ENCODE data around the gene MLLT6. TPM values are rescaled to one million over a fixed set of nuclear protein-coding genes. Genes with fewer than 3 reads are reported as not detected.

MLLT6 gene
- total and polyA plus RNA-seq, 2 of the 13 experiments (the other 11 are each of a cell fraction or from before 2014, with no cell fraction given) = 50.7 to 69.5 TPM

- TF ChIP-seq DRAP1 (CRISPR knock-in tag; IDR thresholded peaks at IDR 0.05) = peak; percentile 17; the same call in 1 of the 2 replicates
- TF ChIP-seq PCBP1 (IDR thresholded peaks at IDR 0.05; ENCODE audit: borderline replicate concordance, low read depth, low read length) = no peak
- peak; percentile 71 for TF ChIP-seq POLR2G (IDR thresholded peaks at IDR 0.05; ENCODE audit: low read depth, low read length)
- TF ChIP-seq, protein P1, sequence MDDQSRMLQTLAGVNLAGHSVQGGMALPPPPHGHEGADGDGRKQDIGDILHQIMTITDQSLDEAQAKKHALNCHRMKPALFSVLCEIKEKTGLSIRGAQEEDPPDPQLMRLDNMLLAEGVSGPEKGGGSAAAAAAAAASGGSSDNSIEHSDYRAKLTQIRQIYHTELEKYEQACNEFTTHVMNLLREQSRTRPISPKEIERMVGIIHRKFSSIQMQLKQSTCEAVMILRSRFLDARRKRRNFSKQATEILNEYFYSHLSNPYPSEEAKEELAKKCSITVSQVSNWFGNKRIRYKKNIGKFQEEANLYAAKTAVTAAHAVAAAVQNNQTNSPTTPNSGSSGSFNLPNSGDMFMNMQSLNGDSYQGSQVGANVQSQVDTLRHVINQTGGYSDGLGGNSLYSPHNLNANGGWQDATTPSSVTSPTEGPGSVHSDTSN (CRISPR knock-in tag; IDR thresholded peaks at IDR 0.05; ENCODE audit: borderline replicate concordance) = 0 out of 2 replicates have a peak, but pooled peaks have one; percentile 84
- TF ChIP-seq MXD3 (CRISPR knock-in tag; IDR thresholded peaks at IDR 0.05) = 0 out of 2 replicates have a peak, but pooled peaks have one; percentile 29
- 0 out of 2 replicates have a peak, but pooled peaks have one; percentile 65 for TF ChIP-seq KDM4B (CRISPR knock-in tag; IDR thresholded peaks at IDR 0.05)
- TF ChIP-seq ZNF549 (CRISPR knock-in tag; IDR thresholded peaks at IDR 0.05) = peak; percentile 78; the same call in 1 of the 2 replicates
- no peak; the same call in 2 of the 3 replicates for TF ChIP-seq MXI1 (IDR thresholded peaks at IDR 0.05; ENCODE audit: borderline replicate concordance, low read depth, low read length)
- TF ChIP-seq BRD4 (CRISPR knock-in tag; IDR thresholded peaks at IDR 0.05) = peak; percentile 88
- TF ChIP-seq ZNF292 (CRISPR knock-in tag; IDR thresholded peaks at IDR 0.05; ENCODE audit: borderline replicate concordance, low read depth) = no peak
- TF ChIP-seq ZNF879 (CRISPR knock-in tag; IDR thresholded peaks at IDR 0.05) = no peak
- TF ChIP-seq MAZ (IDR thresholded peaks at IDR 0.05; ENCODE audit: borderline replicate concordance, low read depth, low read length) = peak; percentile 57
- TF ChIP-seq MAZ (CRISPR knock-in tag; IDR thresholded peaks at IDR 0.05; ENCODE audit: low read depth) = 0 out of 2 replicates have a peak, but pooled peaks have one; percentile 45
- 0 out of 2 replicates have a peak, but pooled peaks have one; percentile 80 for TF ChIP-seq CBX5 (CRISPR knock-in tag; IDR thresholded peaks at IDR 0.05; ENCODE audit: borderline replicate concordance)
- TF ChIP-seq IRX3 (CRISPR knock-in tag; IDR thresholded peaks at IDR 0.05; ENCODE audit: borderline replicate concordance, low read depth) = no peak
- TF ChIP-seq YEATS4 (CRISPR knock-in tag; IDR thresholded peaks at IDR 0.05; ENCODE audit: borderline replicate concordance) = peak; percentile 40; the same call in 1 of the 2 replicates
- TF ChIP-seq ZNF124 (CRISPR knock-in tag; IDR thresholded peaks at IDR 0.05) = 0 out of 2 replicates have a peak, but pooled peaks have one; percentile 25
- peak; percentile 67; the same call in 1 of the 2 replicates for TF ChIP-seq ZNF205 (CRISPR knock-in tag; IDR thresholded peaks at IDR 0.05)
- TF ChIP-seq, protein P2, sequence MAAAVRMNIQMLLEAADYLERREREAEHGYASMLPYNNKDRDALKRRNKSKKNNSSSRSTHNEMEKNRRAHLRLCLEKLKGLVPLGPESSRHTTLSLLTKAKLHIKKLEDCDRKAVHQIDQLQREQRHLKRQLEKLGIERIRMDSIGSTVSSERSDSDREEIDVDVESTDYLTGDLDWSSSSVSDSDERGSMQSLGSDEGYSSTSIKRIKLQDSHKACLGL (CRISPR knock-in tag; IDR thresholded peaks at IDR 0.05) = peak; percentile 5; the same call in 1 of the 2 replicates
- TF ChIP-seq ZNF788 (CRISPR knock-in tag; IDR thresholded peaks at IDR 0.05; ENCODE audit: borderline replicate concordance) = no peak
- no peak for TF ChIP-seq TFE3 (CRISPR knock-in tag; IDR thresholded peaks at IDR 0.05)
- peak; percentile 34; the same call in 1 of the 2 replicates for TF ChIP-seq ZBTB44 (CRISPR knock-in tag; IDR thresholded peaks at IDR 0.05)
- 0 out of 2 replicates have a peak, but pooled peaks have one; percentile 11 for TF ChIP-seq CCDC6 (CRISPR knock-in tag; IDR thresholded peaks at IDR 0.05)
Measured at GRCh38 chr17:38704606-38705522, at the start of gene MLLT6 (continued).

All from HepG2 (cell line).